ENCODE data around the gene SLC29A4. TPM values are rescaled to one million over a fixed set of nuclear protein-coding genes. Genes with fewer than 3 reads are reported as not detected.
"Not testable (repeated sequence)": the region's sequence is repeated elsewhere in the genome, so short reads cannot be mapped to it uniquely, and the experiment has no call there.

Gene SLC29A4
- polyA plus RNA-seq, 1 donor (not counting 4 experiments of a cell fraction or from before 2014, with no cell fraction given), result 0.43 TPM

- Histone ChIP-seq H3K4me1 (ENCODE audit: control insufficient read depth, extremely low read depth, insufficient read depth, low read length) (no peaks in the 10 kb centered on the region), H2AFZ (ENCODE audit: control insufficient read depth, low read length) (no peak overlapping the region), H3K9me1 (ENCODE audit: control insufficient read depth, extremely low read depth, insufficient read depth, low read length) (no peaks in the 10 kb centered on the region), H4K20me1 (ENCODE audit: control insufficient read depth, extremely low read depth, insufficient read depth, low read length) (no peaks in the 10 kb centered on the region), H3K79me2 (ENCODE audit: control insufficient read depth, insufficient read depth, low read length) (no peaks in the 10 kb centered on the region), H3K27me3 (ENCODE audit: control insufficient read depth, extremely low read depth, insufficient read depth, low read length) (peaks cover 3% of the 10 kb centered on the region), H3K4me2 (ENCODE audit: control insufficient read depth, extremely low read depth, insufficient read depth, low read depth, low read length) (no peak overlapping the region), H3K9ac (ENCODE audit: control insufficient read depth, extremely low read depth, insufficient read depth, low read length) (no peak overlapping the region), H3K36me3 (ENCODE audit: control insufficient read depth in 2 of 2, extremely low read depth in 1 of 2, insufficient read depth in 2 of 2, low read length in 2 of 2) (peaks cover 0 to 2% of the 10 kb centered on the region in 2 experiments), H3K27ac (ENCODE audit: control insufficient read depth, insufficient read depth, low read length) (no peak overlapping the region), H3K9me3 (ENCODE audit: control insufficient read depth, low read depth, low read length) (no peaks in the 10 kb centered on the region), H3K4me3 (ENCODE audit: control insufficient read depth in 2 of 3, extremely low read depth in 1 of 3, insufficient read depth in 2 of 3, low read depth in 1 of 3, low read length in 3 of 3) (no peak overlapping the region)
- dilution Hi-C loops (cut with MboI; ENCODE audit: extremely low pct_ligation_motif_present, low sequenced_read_pairs), result no loop called here
- TF ChIP-seq EZH2 (IDR thresholded peaks at IDR 0.05; ENCODE audit: low read length) (no peak), CTCF (optimal IDR thresholded peaks at IDR 0.05 in 1 of 3, IDR thresholded peaks at IDR 0.05 in 1 of 3, conservative IDR thresholded peaks at IDR 0.05 in 1 of 3; ENCODE audit: extremely low read depth in 1 of 3, insufficient read depth in 2 of 3, low read length in 3 of 3) (no peak)
- no peak for DNase-seq (ENCODE audit: low read depth, low spot score)
- FAIRE-seq, result no peak
These were observed 20.3 kb downstream of the SLC29A4 start for GRCh38 chr7:5303061-5303460.

GRCh38 chr7:5303591-5304505 is 21.1 kb downstream of the SLC29A4 start:
- Histone ChIP-seq H3K4me2 (ENCODE audit: control insufficient read depth, extremely low read depth, insufficient read depth, low read depth, low read length) (no peak overlapping the region), H2AFZ (ENCODE audit: control insufficient read depth, low read length) (no peak overlapping the region), H3K27me3 (ENCODE audit: control insufficient read depth, extremely low read depth, insufficient read depth, low read length) (no peaks in the 10 kb centered on the region), H3K9me3 (ENCODE audit: control insufficient read depth, low read depth, low read length) (no peaks in the 10 kb centered on the region), H3K9me1 (ENCODE audit: control insufficient read depth, extremely low read depth, insufficient read depth, low read length) (no peaks in the 10 kb centered on the region), H3K4me3 (ENCODE audit: control insufficient read depth in 2 of 3, extremely low read depth in 1 of 3, insufficient read depth in 2 of 3, low read depth in 1 of 3, low read length in 3 of 3) (no peak overlapping the region), H3K9ac (ENCODE audit: control insufficient read depth, extremely low read depth, insufficient read depth, low read length) (no peak overlapping the region), H3K79me2 (ENCODE audit: control insufficient read depth, insufficient read depth, low read length) (no peaks in the 10 kb centered on the region), H3K36me3 (ENCODE audit: control insufficient read depth in 2 of 2, extremely low read depth in 1 of 2, insufficient read depth in 2 of 2, low read length in 2 of 2) (peaks cover 0 to 2% of the 10 kb centered on the region in 2 experiments), H4K20me1 (ENCODE audit: control insufficient read depth, extremely low read depth, insufficient read depth, low read length) (no peaks in the 10 kb centered on the region), H3K27ac (ENCODE audit: control insufficient read depth, insufficient read depth, low read length) (no peak overlapping the region), H3K4me1 (ENCODE audit: control insufficient read depth, extremely low read depth, insufficient read depth, low read length) (no peaks in the 10 kb centered on the region)
- dilution Hi-C loops (cut with MboI; ENCODE audit: extremely low pct_ligation_motif_present, low sequenced_read_pairs), result no loop called here
- no peak for TF ChIP-seq EZH2 (IDR thresholded peaks at IDR 0.05; ENCODE audit: low read length)
- TF ChIP-seq CTCF (optimal IDR thresholded peaks at IDR 0.05 in 1 of 3, IDR thresholded peaks at IDR 0.05 in 1 of 3, conservative IDR thresholded peaks at IDR 0.05 in 1 of 3; ENCODE audit: extremely low read depth in 1 of 3, insufficient read depth in 2 of 3, low read length in 3 of 3), result no peak
- DNase-seq (ENCODE audit: low read depth, low spot score) (no peak), FAIRE-seq (no peak)

GRCh38 chr7:5305050-5305449 is 22.3 kb downstream of the SLC29A4 start:
- FAIRE-seq; H3K9ac ChIP-seq (ENCODE audit: control insufficient read depth, extremely low read depth, insufficient read depth, low read length); H3K4me3 ChIP-seq (ENCODE audit: control insufficient read depth in 2 of 3, extremely low read depth in 1 of 3, insufficient read depth in 2 of 3, low read depth in 1 of 3, low read length in 3 of 3); H3K4me1 ChIP-seq (ENCODE audit: control insufficient read depth, extremely low read depth, insufficient read depth, low read length); H4K20me1 ChIP-seq (ENCODE audit: control insufficient read depth, extremely low read depth, insufficient read depth, low read length); H3K79me2 ChIP-seq (ENCODE audit: control insufficient read depth, insufficient read depth, low read length); H2AFZ ChIP-seq (ENCODE audit: control insufficient read depth, low read length); dilution Hi-C loops (cut with MboI; ENCODE audit: extremely low pct_ligation_motif_present, low sequenced_read_pairs); H3K9me1 ChIP-seq (ENCODE audit: control insufficient read depth, extremely low read depth, insufficient read depth, low read length); H3K36me3 ChIP-seq (ENCODE audit: control insufficient read depth in 2 of 2, extremely low read depth in 1 of 2, insufficient read depth in 2 of 2, low read length in 2 of 2); H3K9me3 ChIP-seq (ENCODE audit: control insufficient read depth, low read depth, low read length); H3K27me3 ChIP-seq (ENCODE audit: control insufficient read depth, extremely low read depth, insufficient read depth, low read length); H3K4me2 ChIP-seq (ENCODE audit: control insufficient read depth, extremely low read depth, insufficient read depth, low read depth, low read length); DNase-seq (ENCODE audit: low read depth, low spot score); H3K27ac ChIP-seq (ENCODE audit: control insufficient read depth, insufficient read depth, low read length): not testable (repeated sequence)

Data from keratinocyte (primary cell).